DND-41 (cell line): ENCODE measurements around the gene ZNF717.
"Not testable (repeated sequence)": the region's sequence is repeated elsewhere in the genome, so short reads cannot be mapped to it uniquely, and the experiment has no call there.

Source experiments
- ATAC-seq: fragments of 200-7000 bp; cut with Tn5 transposase; 3 replicates; pipeline ENCODE4 v1.9.1; 2021; ENCODE audit warnings: low read depth; ENCODE audit not compliant: insufficient read depth
- DNase-seq: peaks from one replicate; pipeline ENCODE4 v3.0.0-alpha.2; 2020
- H2AFZ ChIP-seq: 2 replicates; pipeline ENCODE4 v1.6.0; 2012; ENCODE audit warnings: low read depth, low read length
- H3K27ac ChIP-seq: 2 replicates; pipeline ENCODE4 v1.5.1; 2012; ENCODE audit warnings: low read length, inconsistent platforms
- H3K27me3 ChIP-seq: fragments of 200-600 bp; sonication (generic); 2 replicates; pipeline ENCODE4 v1.6.0; 2012; ENCODE audit warnings: low read length, mild to moderate bottlenecking, inconsistent platforms; ENCODE audit not compliant: insufficient read depth, poor library complexity
- H3K36me3 ChIP-seq: 2 replicates; pipeline ENCODE4 v1.5.1; 2012; ENCODE audit warnings: low read length, inconsistent platforms; ENCODE audit not compliant: insufficient read depth
- H3K4me1 ChIP-seq: 2 replicates; pipeline ENCODE4 v1.5.1; 2012; ENCODE audit warnings: mild to moderate bottlenecking, low read length; ENCODE audit not compliant: insufficient read depth
- H3K4me2 ChIP-seq: 2 replicates; pipeline ENCODE4 v1.6.0; 2012; ENCODE audit warnings: mild to moderate bottlenecking, moderate library complexity, low read length, inconsistent platforms; ENCODE audit not compliant: insufficient read depth
- H3K4me3 ChIP-seq, 2 experiments: fragments of 200-600 bp in 1 of 2; shearing (Covaris generic) in 1 of 2; 2 replicates each; pipeline ENCODE4 v1.5.1; 2012 to 2016; ENCODE audit warnings: inconsistent platforms in 2 of 2, low read length in 2 of 2, mild to moderate bottlenecking in 2 of 2, low read depth in 1 of 2, moderate library complexity in 1 of 2
- H3K79me2 ChIP-seq: 2 replicates; pipeline ENCODE4 v1.6.0; 2012; ENCODE audit warnings: low read length, inconsistent platforms; ENCODE audit not compliant: insufficient read depth
- H3K9ac ChIP-seq: 2 replicates; pipeline ENCODE4 v1.6.0; 2012; ENCODE audit warnings: low read depth, mild to moderate bottlenecking, inconsistent platforms, low read length, moderate library complexity
- H3K9me3 ChIP-seq: 2 replicates; pipeline ENCODE4 v1.5.1; 2012; ENCODE audit warnings: low read length, moderate library complexity, mild to moderate bottlenecking, inconsistent platforms; ENCODE audit not compliant: insufficient read depth, severe bottlenecking
- H4K20me1 ChIP-seq: 2 replicates; pipeline ENCODE4 v1.6.0; 2012; ENCODE audit warnings: low read length; ENCODE audit not compliant: insufficient read depth
- EZH2 ChIP-seq: IDR thresholded peaks from 3 replicates; pipeline ENCODE4 v1.6.1; 2012; ENCODE audit warnings: borderline replicate concordance, low read depth, mild to moderate bottlenecking, moderate library complexity, low read length, inconsistent platforms; ENCODE audit not compliant: severe bottlenecking
- TF ChIP-seq, protein P1 (sequence below): IDR thresholded peaks from 2 replicates; pipeline ENCODE4 v1.5.1; 2012; ENCODE audit warnings: borderline replicate concordance, low read length, moderate library complexity, mild to moderate bottlenecking; ENCODE audit not compliant: poor library complexity, severe bottlenecking; ENCODE audit errors: extremely low read depth

The ZNF717 gene

DNA sequence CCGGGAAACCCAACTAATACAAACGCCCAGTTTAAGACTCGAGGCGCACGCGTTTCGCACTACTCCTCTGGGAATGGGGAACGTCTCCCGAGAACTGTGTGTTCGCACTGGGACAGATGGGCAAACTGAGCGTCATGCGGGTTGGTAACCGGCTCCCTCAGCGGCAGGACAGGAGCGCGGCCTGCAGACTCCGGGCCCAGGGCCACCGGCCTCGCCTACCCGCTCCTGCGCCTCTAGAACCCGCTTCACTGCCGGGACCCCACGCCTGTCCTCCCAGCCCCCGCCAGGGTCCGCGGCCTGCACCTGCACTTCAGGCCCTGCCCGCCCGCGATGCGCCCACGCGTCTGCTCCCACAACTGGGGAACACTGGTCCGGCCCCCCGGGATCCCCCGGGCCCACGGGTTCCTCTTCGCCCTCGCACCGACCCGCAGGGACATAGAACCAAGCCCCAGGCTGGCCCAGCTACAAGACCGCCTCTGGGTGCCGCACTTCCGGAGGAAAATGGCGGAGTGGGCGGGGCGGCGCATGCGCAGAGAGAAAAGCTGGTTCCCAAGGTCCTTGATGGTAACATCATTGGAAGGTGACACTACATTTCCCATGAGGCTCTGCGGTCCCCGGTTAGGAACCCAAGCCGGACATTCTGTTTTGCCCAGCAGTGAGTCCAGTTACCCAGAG lies at the start of gene ZNF717:
ZNF717 (minus strand) TSS at position 469 of the 675 bp plus-strand sequence. CDS start 2,187 bp downstream, outside the sequence.
- not testable (repeated sequence) for H3K4me2 ChIP-seq, H3K79me2 ChIP-seq, DNase-seq, H3K9ac ChIP-seq, H3K9me3 ChIP-seq, H3K36me3 ChIP-seq, H3K4me1 ChIP-seq, H3K27me3 ChIP-seq, ATAC-seq, H3K4me3 ChIP-seq, H2AFZ ChIP-seq, H3K27ac ChIP-seq, H4K20me1 ChIP-seq

DNA sequence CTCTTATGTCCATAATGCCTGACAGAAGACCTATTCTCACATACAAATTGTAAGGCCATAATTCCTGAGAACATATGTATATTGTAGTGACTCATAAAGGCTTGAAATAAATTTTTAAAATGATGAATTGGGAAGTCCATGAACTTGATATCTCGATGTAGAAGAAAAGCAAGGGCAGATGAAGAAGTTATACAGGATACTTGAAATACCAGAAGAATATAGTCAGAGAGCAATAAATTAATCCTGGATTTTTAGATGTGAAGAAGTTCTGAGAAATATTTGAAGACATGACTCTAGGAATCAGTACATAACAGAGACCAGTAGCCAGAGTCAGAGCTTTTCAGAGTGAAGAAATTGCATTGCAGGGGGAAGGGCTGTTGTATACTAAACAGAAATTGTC lies 45.7 kb upstream of the ZNF717 start:
- H3K9me3 ChIP-seq, H3K4me3 ChIP-seq, H3K4me1 ChIP-seq, H3K27ac ChIP-seq, H3K27me3 ChIP-seq, H4K20me1 ChIP-seq, H3K79me2 ChIP-seq, H2AFZ ChIP-seq, H3K36me3 ChIP-seq, ATAC-seq, H3K4me2 ChIP-seq, H3K9ac ChIP-seq, DNase-seq: not testable (repeated sequence)

DNA sequence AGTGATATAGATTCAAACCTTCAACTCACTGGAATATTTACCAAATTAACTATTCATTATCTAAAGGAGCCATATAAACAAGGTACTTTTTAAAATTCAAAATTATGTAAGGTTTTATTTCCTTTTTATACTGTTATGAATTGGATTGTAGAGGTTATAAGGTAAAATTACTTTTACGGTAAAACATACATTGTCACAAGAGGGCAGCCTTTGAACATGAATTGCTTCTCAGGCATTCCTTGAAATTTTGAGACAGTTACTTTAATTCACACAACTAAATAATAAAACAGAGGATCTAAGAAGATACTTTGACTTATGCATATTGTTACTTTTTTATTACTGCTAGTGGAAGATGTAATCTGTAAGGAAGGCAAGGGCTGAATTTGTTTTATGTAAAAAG lies 32.7 kb upstream of the ZNF717 start:
- not testable (repeated sequence) for H3K9ac ChIP-seq, H3K79me2 ChIP-seq, DNase-seq, H3K4me2 ChIP-seq, H3K36me3 ChIP-seq, ATAC-seq, H4K20me1 ChIP-seq, H3K27me3 ChIP-seq, H2AFZ ChIP-seq, H3K27ac ChIP-seq, H3K9me3 ChIP-seq, H3K4me3 ChIP-seq, H3K4me1 ChIP-seq

DNA sequence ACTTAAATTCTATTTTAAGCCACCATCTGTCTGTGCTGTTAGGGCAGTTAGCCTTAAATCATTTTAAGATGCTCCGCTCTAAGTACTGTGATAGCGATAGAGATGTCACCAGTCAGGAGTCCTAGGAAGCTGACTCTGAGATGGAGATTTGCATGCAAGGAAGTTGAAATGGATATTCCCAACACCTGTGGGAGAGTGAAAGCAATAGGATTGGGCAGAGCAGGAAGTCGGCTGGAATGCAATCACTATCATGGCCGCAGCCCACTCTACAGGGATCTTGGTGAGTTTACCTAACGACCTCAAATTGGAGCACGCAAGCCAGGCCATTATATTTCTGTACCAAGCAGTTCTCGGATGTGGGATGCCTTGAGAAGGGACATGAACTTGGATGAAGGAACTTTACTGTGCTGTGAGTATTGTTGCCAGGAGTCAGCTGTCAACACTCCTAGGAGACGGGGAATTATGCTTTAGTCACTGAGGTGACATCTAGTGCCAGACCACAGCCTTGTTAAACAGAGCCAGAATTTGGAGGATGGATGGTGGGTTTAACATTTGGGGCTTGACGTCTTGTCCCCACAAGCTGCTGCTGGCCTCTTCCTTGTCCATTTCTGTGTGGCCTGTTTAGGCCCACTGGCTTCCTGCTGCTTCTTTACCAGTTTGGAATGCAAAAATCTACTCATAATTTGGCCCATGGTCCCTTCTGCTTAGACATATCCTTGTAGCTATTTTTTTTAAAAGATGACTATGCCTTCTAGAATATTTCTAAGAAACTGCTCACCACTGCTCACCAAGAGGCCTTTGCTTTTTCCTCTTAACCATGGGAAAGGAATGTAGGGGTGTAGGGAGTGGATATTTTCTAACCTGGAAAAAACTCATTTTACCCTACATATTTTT lies 31.2 kb upstream of the ZNF717 start:
- not testable (repeated sequence) for H3K36me3 ChIP-seq, H3K9ac ChIP-seq, H3K4me3 ChIP-seq, H3K27ac ChIP-seq, H3K4me1 ChIP-seq, H2AFZ ChIP-seq, H3K4me2 ChIP-seq, H4K20me1 ChIP-seq, ATAC-seq, H3K27me3 ChIP-seq, H3K79me2 ChIP-seq, H3K9me3 ChIP-seq, DNase-seq

GRCh38 chr3:75814797-75815196 lies 29.4 kb upstream of the ZNF717 start:
- no peak overlapping the region for H3K9ac ChIP-seq
- no peaks in the 10 kb centered on the region for H3K79me2 ChIP-seq

More at GRCh38 chr3:75814797-75815196, 29.4 kb upstream of the ZNF717 start:
- Histone ChIP-seq H3K27ac (no peak overlapping the region), H3K36me3 (no peaks in the 10 kb centered on the region), H3K4me3 (no peak overlapping the region), H2AFZ (no peak overlapping the region), H4K20me1 (no peaks in the 10 kb centered on the region), H3K4me1 (no peaks in the 10 kb centered on the region), H3K4me2 (no peak overlapping the region), H3K9me3 (no peaks in the 10 kb centered on the region), H3K27me3 (peaks cover 4% of the 10 kb centered on the region)
- ATAC-seq (no peak), DNase-seq (no peak)
- TF ChIP-seq, protein P1, sequence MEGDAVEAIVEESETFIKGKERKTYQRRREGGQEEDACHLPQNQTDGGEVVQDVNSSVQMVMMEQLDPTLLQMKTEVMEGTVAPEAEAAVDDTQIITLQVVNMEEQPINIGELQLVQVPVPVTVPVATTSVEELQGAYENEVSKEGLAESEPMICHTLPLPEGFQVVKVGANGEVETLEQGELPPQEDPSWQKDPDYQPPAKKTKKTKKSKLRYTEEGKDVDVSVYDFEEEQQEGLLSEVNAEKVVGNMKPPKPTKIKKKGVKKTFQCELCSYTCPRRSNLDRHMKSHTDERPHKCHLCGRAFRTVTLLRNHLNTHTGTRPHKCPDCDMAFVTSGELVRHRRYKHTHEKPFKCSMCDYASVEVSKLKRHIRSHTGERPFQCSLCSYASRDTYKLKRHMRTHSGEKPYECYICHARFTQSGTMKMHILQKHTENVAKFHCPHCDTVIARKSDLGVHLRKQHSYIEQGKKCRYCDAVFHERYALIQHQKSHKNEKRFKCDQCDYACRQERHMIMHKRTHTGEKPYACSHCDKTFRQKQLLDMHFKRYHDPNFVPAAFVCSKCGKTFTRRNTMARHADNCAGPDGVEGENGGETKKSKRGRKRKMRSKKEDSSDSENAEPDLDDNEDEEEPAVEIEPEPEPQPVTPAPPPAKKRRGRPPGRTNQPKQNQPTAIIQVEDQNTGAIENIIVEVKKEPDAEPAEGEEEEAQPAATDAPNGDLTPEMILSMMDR = no peak
- no peak for TF ChIP-seq EZH2
